HepG2 (cell line): Measurements from ENCODE around the gene NKX6-2. TPM values are rescaled to one million over a fixed set of nuclear protein-coding genes. Genes with fewer than 3 reads are reported as not detected.

Experiments
- ATAC-seq: fragments of 200-7000 bp; cut with Tn5 transposase; 3 replicates; pipeline ENCODE4 v1.9.1; 2020; ENCODE audit warnings: mild to moderate bottlenecking, moderate library complexity
- BruUV-seq: library from RNA; stranded (reverse); fragments of 400-500 nt; replicated peaks from 2 replicates; lab custom pipeline; 2021; lab: Mats Ljungman, UMichigan
- CTCF ChIA-PET: fragments of 300-600 bp; formaldehyde crosslinking; extraction: SDS; loops from one replicate; lab custom pipeline; 2021; ENCODE audit warnings: low total read pairs, inconsistent platforms, low intra/inter-chr PET ratio; lab: Yijun Ruan, JAX
- POLR2A ChIA-PET: fragments of 350-600 bp; sonication (Branson Sonifier 250); formaldehyde crosslinking; loops from one replicate; lab custom pipeline; 2020; ENCODE audit warnings: antibody characterized with exemption, inconsistent platforms; lab: Yijun Ruan, JAX
- DNase-seq: peaks from one replicate; pipeline ENCODE4 v3.0.0-alpha.2; 2015; ENCODE audit warnings: low spot score
- FAIRE-seq: peaks from 3 replicates; lab custom pipeline; 2011; peaks lifted over from hg19 to GRCh38; lab: Jason Lieb, UNC
- H2AFZ ChIP-seq: one replicate; pipeline ENCODE4 v1.6.1; 2011; ENCODE audit warnings: low read length, inconsistent platforms
- H3K27ac ChIP-seq: fragments of 300-600 bp; 3 replicates; pipeline ENCODE4 v1.8.0; 2011; ENCODE audit warnings: mixed run types, mild to moderate bottlenecking, mixed read lengths, low read length, inconsistent platforms; ENCODE audit not compliant: insufficient read depth; ENCODE audit errors: extremely low read length
- H3K27me3 ChIP-seq, 2 experiments: fragments of 200-600 bp in 1 of 2; 2 replicates in 1 of 2; 3 replicates in 1 of 2; pipeline versions ENCODE4 v1.6.0 to v1.8.0; 2011; ENCODE audit warnings: low read length in 2 of 2, mild to moderate bottlenecking in 2 of 2, moderate library complexity in 2 of 2, inconsistent platforms in 1 of 2; ENCODE audit not compliant: insufficient read depth in 2 of 2, control insufficient read depth in 1 of 2
- H3K36me3 ChIP-seq, 2 experiments: fragments of 200-600 bp in 1 of 2; replicated peaks in 1 of 2; 2 replicates in 1 of 2; 3 replicates in 1 of 2; pipeline versions ENCODE4 v1.5.1 to v1.8.0; 2011; ENCODE audit warnings: low read length in 2 of 2, inconsistent platforms in 1 of 2; ENCODE audit not compliant: insufficient read depth in 2 of 2, control insufficient read depth in 1 of 2
- H3K4me1 ChIP-seq: 2 replicates; pipeline ENCODE4 v1.5.1; 2012; ENCODE audit warnings: low read length, inconsistent platforms; ENCODE audit not compliant: insufficient read depth
- H3K4me2 ChIP-seq: 2 replicates; pipeline ENCODE4 v1.6.0; 2011; ENCODE audit warnings: low read depth, low read length, inconsistent platforms
- H3K4me3 ChIP-seq, 3 experiments: fragments of 200-600 bp in 1 of 3; sonication (generic), shearing (Covaris generic) in 1 of 3; replicated peaks in 1 of 3; 2 replicates each; pipeline ENCODE4 v1.5.1; 2011 to 2016; ENCODE audit warnings: low read length in 3 of 3, inconsistent platforms in 2 of 3, low read depth in 2 of 3, mild to moderate bottlenecking in 2 of 3, control low read depth in 1 of 3, mixed read lengths in 1 of 3; ENCODE audit not compliant: insufficient read depth in 1 of 3
- H3K79me2 ChIP-seq: one replicate; pipeline ENCODE4 v1.6.1; 2011; ENCODE audit warnings: low read length, inconsistent platforms; ENCODE audit not compliant: insufficient read depth
- H3K9ac ChIP-seq: 2 replicates; pipeline ENCODE4 v1.6.0; 2011; ENCODE audit warnings: mild to moderate bottlenecking, low read depth, low read length, inconsistent platforms; ENCODE audit not compliant: insufficient read depth
- H3K9me3 ChIP-seq: 2 replicates; pipeline ENCODE4 v1.5.1; 2012; ENCODE audit warnings: mild to moderate bottlenecking, low read length
- H4K20me1 ChIP-seq: 2 replicates; pipeline ENCODE4 v1.6.0; 2011; ENCODE audit warnings: inconsistent platforms, mild to moderate bottlenecking, low read length, moderate library complexity; ENCODE audit not compliant: insufficient read depth
- CBX5 ChIP-seq: sonication (generic); formaldehyde crosslinking; IDR thresholded peaks from 2 replicates; pipeline ENCODE4 v1.4.0; 2020; ENCODE audit warnings: missing genetic modification reagents, borderline replicate concordance
- RBM22 ChIP-seq: fragments of 200-400 bp; formaldehyde crosslinking; optimal IDR thresholded peaks from 2 replicates; pipeline ENCODE3; 2017; ENCODE audit warnings: mild to moderate bottlenecking, low read length, moderate library complexity
- SMAD1 ChIP-seq: sonication (generic); formaldehyde crosslinking; IDR thresholded peaks from 2 replicates; pipeline ENCODE4 v1.4.0; 2020; ENCODE audit warnings: missing genetic modification reagents, low read depth, mild to moderate bottlenecking, borderline replicate concordance
- ZBTB7B ChIP-seq: sonication (generic); formaldehyde crosslinking; IDR thresholded peaks from 2 replicates; pipeline ENCODE4 v1.4.0; 2020; ENCODE audit warnings: missing genetic modification reagents
- ZNF143 ChIP-seq: sonication (generic); formaldehyde crosslinking; IDR thresholded peaks from 2 replicates; pipeline ENCODE4 v1.4.0; 2020; ENCODE audit warnings: missing genetic modification reagents
- ZNF329 ChIP-seq: sonication (generic); formaldehyde crosslinking; IDR thresholded peaks from 2 replicates; pipeline ENCODE4 v1.9.0; 2021; ENCODE audit warnings: low read depth, mild to moderate bottlenecking, missing genetic modification reagents
- ZNF333 ChIP-seq: sonication (generic); formaldehyde crosslinking; IDR thresholded peaks from 2 replicates; pipeline ENCODE4 v1.4.0; 2020; ENCODE audit warnings: mild to moderate bottlenecking, missing genetic modification reagents, borderline replicate concordance
- ZNF382 ChIP-seq: sonication (generic); formaldehyde crosslinking; IDR thresholded peaks from 2 replicates; pipeline ENCODE4 v1.5.0; 2020; ENCODE audit warnings: missing genetic modification reagents, mild to moderate bottlenecking, borderline replicate concordance
- ZNF549 ChIP-seq: sonication (generic); formaldehyde crosslinking; IDR thresholded peaks from 2 replicates; pipeline ENCODE4 v1.5.0; 2020; ENCODE audit warnings: missing genetic modification reagents
- ZNF607 ChIP-seq: sonication (generic); formaldehyde crosslinking; IDR thresholded peaks from 2 replicates; pipeline ENCODE4 v1.5.1; 2020; ENCODE audit warnings: missing genetic modification reagents, mild to moderate bottlenecking, borderline replicate concordance
- ZNF703 ChIP-seq: sonication (generic); formaldehyde crosslinking; IDR thresholded peaks from 2 replicates; pipeline ENCODE4 v1.5.1; 2020; ENCODE audit warnings: missing genetic modification reagents, mild to moderate bottlenecking, moderate library complexity, borderline replicate concordance
- ZNF737 ChIP-seq: sonication (generic); formaldehyde crosslinking; IDR thresholded peaks from 2 replicates; pipeline ENCODE4 v1.5.0; 2020; ENCODE audit warnings: missing genetic modification reagents, mild to moderate bottlenecking, borderline replicate concordance
- WGBS: methylation state at CpG from one replicate; pipeline ENCODE4 v1.1.6; 2017; ENCODE audit warnings: low lambda C conversion rate; 5-methylcytosine and 5-hydroxymethylcytosine counted together
- in situ Hi-C: cut with HindIII; loops from 2 replicates; pipeline ENCODE4 v1.10.0; 2017; ENCODE audit warnings: low pct_unique_long_range_greater_than_20kb; ENCODE audit not compliant: extremely low pct_ligation_motif_present
- intact Hi-C: fragments of 100-400 bp; cut with micrococcal nuclease; formaldehyde crosslinking; loops from one replicate; pipeline ENCODE4 v1.10.0; 2022; ENCODE audit not compliant: unreplicated experiment
- polyA plus RNA-seq, 8 experiments: library from polyadenylated mRNA; depleted of rRNA in 3 of 8; stranded (reverse) in 7 of 8; unstranded in 1 of 8; fragments of >200 nt; fragmentation: Illumina TruSeq in 4 of 8; extraction: Trizol in 4 of 8; gene quantifications; 2 replicates each; pipeline versions ENCODE4 v1.2.1 to v1.2.3, GENCODE V29; 2011 to 2016; ENCODE audit warnings: low read depth in 4 of 8, missing spikeins in 1 of 8, mixed read lengths in 1 of 8; ENCODE audit not compliant: insufficient read depth in 1 of 8
- total RNA-seq, 5 experiments: library from RNA; depleted of rRNA; stranded (reverse); fragments of >200 nt; fragmentation: Illumina TruSeq; extraction: Trizol; gene quantifications; 2 replicates each; pipeline ENCODE4 v1.2.3, GENCODE V29; 2016; ENCODE audit warnings: low read depth in 1 of 5
- TF ChIP-seq, protein P1 (sequence below): sonication (generic); formaldehyde crosslinking; IDR thresholded peaks from 2 replicates; pipeline ENCODE4 v1.4.0; 2020; ENCODE audit warnings: missing genetic modification reagents, borderline replicate concordance
- TF ChIP-seq, protein P2 (sequence below): sonication (generic); formaldehyde crosslinking; IDR thresholded peaks from 2 replicates; pipeline ENCODE4 v1.5.1; 2020; ENCODE audit warnings: missing genetic modification reagents, mild to moderate bottlenecking, borderline replicate concordance
- TF ChIP-seq, protein P3 (sequence below): sonication (generic); formaldehyde crosslinking; IDR thresholded peaks from 2 replicates; pipeline ENCODE4 v1.4.0; 2020; ENCODE audit warnings: mild to moderate bottlenecking, missing genetic modification reagents, borderline replicate concordance

The NKX6-2 gene
- total and polyA plus RNA-seq, 2 of the 13 experiments (the other 11 are each of a cell fraction or from before 2014, with no cell fraction given) = not detected

- peaks cover under 1% of the 10 kb centered on the region; the same call in 1 of the 2 replicates for H3K4me1 ChIP-seq
- peaks cover 0 to 2% of the 10 kb centered on the region in 2 experiments; a peak in 2 of 5 replicates for H3K36me3 ChIP-seq
- BruUV-seq = no TSS peak
- ATAC-seq (no peak), FAIRE-seq (no peak), DNase-seq (no peak)
- H3K9me3 ChIP-seq = no peaks in the 10 kb centered on the region
- H3K79me2 ChIP-seq = no peaks in the 10 kb centered on the region
- POLR2A ChIA-PET = no interaction called here
- no peaks in the 10 kb centered on the region for H3K27me3 ChIP-seq
- intact Hi-C loops = no loop called here
- H3K27ac ChIP-seq = no peak overlapping the region
- CTCF ChIA-PET = no interaction called here
- no peak overlapping the region for H3K9ac ChIP-seq
- in situ Hi-C loops = no loop called here
- WGBS = 90% methylated on average over 7 of the region's 13 CpGs
- no peak overlapping the region for H3K4me3 ChIP-seq
- H3K4me2 ChIP-seq = no peak overlapping the region
- no peak overlapping the region for H2AFZ ChIP-seq
- no peaks in the 10 kb centered on the region for H4K20me1 ChIP-seq
- TF ChIP-seq ZBTB7B (CRISPR knock-in tag) (no peak), SMAD1 (no peak), ZNF607 (CRISPR knock-in tag) (no peak), ZNF703 (CRISPR knock-in tag) (no peak), RBM22 (no peak), ZNF143 (no peak), ZNF329 (no peak), ZNF549 (CRISPR knock-in tag) (no peak), ZNF333 (CRISPR knock-in tag) (no peak), CBX5 (CRISPR knock-in tag) (no peak), ZNF737 (CRISPR knock-in tag) (no peak), ZNF382 (no peak)
- TF ChIP-seq, protein P1, sequence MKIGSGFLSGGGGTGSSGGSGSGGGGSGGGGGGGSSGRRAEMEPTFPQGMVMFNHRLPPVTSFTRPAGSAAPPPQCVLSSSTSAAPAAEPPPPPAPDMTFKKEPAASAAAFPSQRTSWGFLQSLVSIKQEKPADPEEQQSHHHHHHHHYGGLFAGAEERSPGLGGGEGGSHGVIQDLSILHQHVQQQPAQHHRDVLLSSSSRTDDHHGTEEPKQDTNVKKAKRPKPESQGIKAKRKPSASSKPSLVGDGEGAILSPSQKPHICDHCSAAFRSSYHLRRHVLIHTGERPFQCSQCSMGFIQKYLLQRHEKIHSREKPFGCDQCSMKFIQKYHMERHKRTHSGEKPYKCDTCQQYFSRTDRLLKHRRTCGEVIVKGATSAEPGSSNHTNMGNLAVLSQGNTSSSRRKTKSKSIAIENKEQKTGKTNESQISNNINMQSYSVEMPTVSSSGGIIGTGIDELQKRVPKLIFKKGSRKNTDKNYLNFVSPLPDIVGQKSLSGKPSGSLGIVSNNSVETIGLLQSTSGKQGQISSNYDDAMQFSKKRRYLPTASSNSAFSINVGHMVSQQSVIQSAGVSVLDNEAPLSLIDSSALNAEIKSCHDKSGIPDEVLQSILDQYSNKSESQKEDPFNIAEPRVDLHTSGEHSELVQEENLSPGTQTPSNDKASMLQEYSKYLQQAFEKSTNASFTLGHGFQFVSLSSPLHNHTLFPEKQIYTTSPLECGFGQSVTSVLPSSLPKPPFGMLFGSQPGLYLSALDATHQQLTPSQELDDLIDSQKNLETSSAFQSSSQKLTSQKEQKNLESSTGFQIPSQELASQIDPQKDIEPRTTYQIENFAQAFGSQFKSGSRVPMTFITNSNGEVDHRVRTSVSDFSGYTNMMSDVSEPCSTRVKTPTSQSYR = no peak
- TF ChIP-seq, protein P2, sequence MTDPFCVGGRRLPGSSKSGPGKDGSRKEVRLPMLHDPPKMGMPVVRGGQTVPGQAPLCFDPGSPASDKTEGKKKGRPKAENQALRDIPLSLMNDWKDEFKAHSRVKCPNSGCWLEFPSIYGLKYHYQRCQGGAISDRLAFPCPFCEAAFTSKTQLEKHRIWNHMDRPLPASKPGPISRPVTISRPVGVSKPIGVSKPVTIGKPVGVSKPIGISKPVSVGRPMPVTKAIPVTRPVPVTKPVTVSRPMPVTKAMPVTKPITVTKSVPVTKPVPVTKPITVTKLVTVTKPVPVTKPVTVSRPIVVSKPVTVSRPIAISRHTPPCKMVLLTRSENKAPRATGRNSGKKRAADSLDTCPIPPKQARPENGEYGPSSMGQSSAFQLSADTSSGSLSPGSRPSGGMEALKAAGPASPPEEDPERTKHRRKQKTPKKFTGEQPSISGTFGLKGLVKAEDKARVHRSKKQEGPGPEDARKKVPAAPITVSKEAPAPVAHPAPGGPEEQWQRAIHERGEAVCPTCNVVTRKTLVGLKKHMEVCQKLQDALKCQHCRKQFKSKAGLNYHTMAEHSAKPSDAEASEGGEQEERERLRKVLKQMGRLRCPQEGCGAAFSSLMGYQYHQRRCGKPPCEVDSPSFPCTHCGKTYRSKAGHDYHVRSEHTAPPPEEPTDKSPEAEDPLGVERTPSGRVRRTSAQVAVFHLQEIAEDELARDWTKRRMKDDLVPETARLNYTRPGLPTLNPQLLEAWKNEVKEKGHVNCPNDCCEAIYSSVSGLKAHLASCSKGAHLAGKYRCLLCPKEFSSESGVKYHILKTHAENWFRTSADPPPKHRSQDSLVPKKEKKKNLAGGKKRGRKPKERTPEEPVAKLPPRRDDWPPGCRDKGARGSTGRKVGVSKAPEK (CRISPR knock-in tag) = no peak
- TF ChIP-seq, protein P3, sequence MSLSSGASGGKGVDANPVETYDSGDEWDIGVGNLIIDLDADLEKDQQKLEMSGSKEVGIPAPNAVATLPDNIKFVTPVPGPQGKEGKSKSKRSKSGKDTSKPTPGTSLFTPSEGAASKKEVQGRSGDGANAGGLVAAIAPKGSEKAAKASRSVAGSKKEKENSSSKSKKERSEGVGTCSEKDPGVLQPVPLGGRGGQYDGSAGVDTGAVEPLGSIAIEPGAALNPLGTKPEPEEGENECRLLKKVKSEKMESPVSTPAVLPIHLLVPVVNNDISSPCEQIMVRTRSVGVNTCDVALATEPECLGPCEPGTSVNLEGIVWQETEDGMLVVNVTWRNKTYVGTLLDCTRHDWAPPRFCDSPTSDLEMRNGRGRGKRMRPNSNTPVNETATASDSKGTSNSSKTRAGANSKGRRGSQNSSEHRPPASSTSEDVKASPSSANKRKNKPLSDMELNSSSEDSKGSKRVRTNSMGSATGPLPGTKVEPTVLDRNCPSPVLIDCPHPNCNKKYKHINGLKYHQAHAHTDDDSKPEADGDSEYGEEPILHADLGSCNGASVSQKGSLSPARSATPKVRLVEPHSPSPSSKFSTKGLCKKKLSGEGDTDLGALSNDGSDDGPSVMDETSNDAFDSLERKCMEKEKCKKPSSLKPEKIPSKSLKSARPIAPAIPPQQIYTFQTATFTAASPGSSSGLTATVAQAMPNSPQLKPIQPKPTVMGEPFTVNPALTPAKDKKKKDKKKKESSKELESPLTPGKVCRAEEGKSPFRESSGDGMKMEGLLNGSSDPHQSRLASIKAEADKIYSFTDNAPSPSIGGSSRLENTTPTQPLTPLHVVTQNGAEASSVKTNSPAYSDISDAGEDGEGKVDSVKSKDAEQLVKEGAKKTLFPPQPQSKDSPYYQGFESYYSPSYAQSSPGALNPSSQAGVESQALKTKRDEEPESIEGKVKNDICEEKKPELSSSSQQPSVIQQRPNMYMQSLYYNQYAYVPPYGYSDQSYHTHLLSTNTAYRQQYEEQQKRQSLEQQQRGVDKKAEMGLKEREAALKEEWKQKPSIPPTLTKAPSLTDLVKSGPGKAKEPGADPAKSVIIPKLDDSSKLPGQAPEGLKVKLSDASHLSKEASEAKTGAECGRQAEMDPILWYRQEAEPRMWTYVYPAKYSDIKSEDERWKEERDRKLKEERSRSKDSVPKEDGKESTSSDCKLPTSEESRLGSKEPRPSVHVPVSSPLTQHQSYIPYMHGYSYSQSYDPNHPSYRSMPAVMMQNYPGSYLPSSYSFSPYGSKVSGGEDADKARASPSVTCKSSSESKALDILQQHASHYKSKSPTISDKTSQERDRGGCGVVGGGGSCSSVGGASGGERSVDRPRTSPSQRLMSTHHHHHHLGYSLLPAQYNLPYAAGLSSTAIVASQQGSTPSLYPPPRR (CRISPR knock-in tag) = no peak
Observed at GRCh38 chr10:132745971-132746370, 40.0 kb downstream of the NKX6-2 start.
